Upper lobe of left lung (tissue), 6 donors: Measurements from ENCODE around the gene LPCAT1. TPM values are rescaled to one million over a fixed set of nuclear protein-coding genes. Genes with fewer than 3 reads are reported as not detected.
A peak's percentile ranks its signal among the peaks of the same experiment; 100 is the strongest.

Source experiments
- ATAC-seq, 2 donors: fragments of 200-7000 bp; cut with Tn5 transposase; one replicate each; pipeline ENCODE4 v1.9.1; 2022; ENCODE audit warnings: mild to moderate bottlenecking in 2 of 2, moderate library complexity in 2 of 2; ENCODE audit not compliant: low FRiP score in 2 of 2
- DNase-seq, 2 donors: peaks; one replicate each; pipeline ENCODE4 v3.0.0-alpha.2; 2019 to 2020
- H3K27ac ChIP-seq, 4 donors: fragments of 200-600 bp; sonication (generic); one replicate each; pipeline ENCODE4 v1.5.1; 2016 to 2019
- H3K27me3 ChIP-seq, 4 donors: fragments of 200-600 bp; sonication (generic); one replicate each; pipeline ENCODE4 v1.5.1; 2017 to 2019
- H3K36me3 ChIP-seq, 4 donors: fragments of 200-600 bp; sonication (generic); one replicate each; pipeline ENCODE4 v1.5.1; 2016 to 2019
- H3K4me1 ChIP-seq, 4 donors: fragments of 200-600 bp; sonication (generic); one replicate each; pipeline ENCODE4 v1.5.1; 2018 to 2019
- H3K4me3 ChIP-seq, 4 donors: fragments of 200-600 bp; sonication (generic); one replicate each; pipeline ENCODE4 v1.5.1; 2017 to 2019; ENCODE audit warnings: mild to moderate bottlenecking in 2 of 4, moderate library complexity in 1 of 4
- H3K9me3 ChIP-seq, 4 donors: fragments of 200-600 bp; sonication (generic); one replicate each; pipeline ENCODE4 v1.5.1; 2018 to 2019
- CTCF ChIP-seq, 6 experiments: fragments of 450-650 bp in 4 of 6; fragments of 200-600 bp in 2 of 6; sonication (generic) in 2 of 6; IDR thresholded peaks; one replicate each; pipeline ENCODE4 v1.5.1; 2016 to 2019; ENCODE audit warnings: antibody characterized with exemption in 6 of 6
- EP300 ChIP-seq, 4 donors: sonication (generic); formaldehyde crosslinking; IDR thresholded peaks; one replicate each; pipeline ENCODE4 v1.5.1; 2017; ENCODE audit warnings: antibody characterized with exemption in 4 of 4, control low read depth in 2 of 4
- POLR2A ChIP-seq, 4 donors: fragments of 450-650 bp; IDR thresholded peaks; one replicate each; pipeline ENCODE4 v1.5.1; 2016 to 2017; ENCODE audit warnings: antibody characterized with exemption in 4 of 4, mild to moderate bottlenecking in 2 of 4
- POLR2AphosphoS5 ChIP-seq, 2 donors: sonication (generic); formaldehyde crosslinking; IDR thresholded peaks; one replicate each; pipeline ENCODE4 v1.5.1; 2017; ENCODE audit warnings: antibody characterized with exemption in 2 of 2
- WGBS, 2 donors: methylation state at CpG; one replicate each; pipeline ENCODE4 v1.1.5; 2017 to 2018; 5-methylcytosine and 5-hydroxymethylcytosine counted together
- total RNA-seq, 6 donors: library from RNA; depleted of rRNA in 4 of 6; stranded (reverse); fragments of >200 nt in 4 of 6; gene quantifications; one replicate each; pipeline versions ENCODE4 v1.1.0 to v1.2.1, GENCODE V29; 2016 to 2021
- donor health status: DM: no; HTN: no; CAD: no; lungs with moderate emphysema.
- donor health status: DM: no; HTN: yes; CAD: no; lungs with severe emphysema.

Gene LPCAT1
- total RNA-seq, 6 donors from 2014 or later, result 403 to 922 (median 538) TPM

GRCh38 chr5:1442222-1443145 lies 81.3 kb downstream of the LPCAT1 start:
- Histone ChIP-seq H3K27me3 (peaks cover 1 to 44% (median 21%) of the 10 kb centered on the region in 4 donors), H3K4me3 (no peak overlapping the region)

GRCh38 chr5:1441166-1441865 lies 82.4 kb downstream of the LPCAT1 start:
- ATAC-seq (no peak), DNase-seq (peak in 1 of 2 donors; percentile 16)
- H3K36me3 ChIP-seq, result no peaks in the 10 kb centered on the region
- no peaks in the 10 kb centered on the region for H3K9me3 ChIP-seq
- peaks cover 1 to 40% (median 17%) of the 10 kb centered on the region in 4 donors for H3K27me3 ChIP-seq
- H3K4me3 ChIP-seq, result no peak overlapping the region
- H3K27ac ChIP-seq, result no peak overlapping the region
- 91% methylated on average over 16 to 24 of the region's 24 CpGs for WGBS, 2 donors
- TF ChIP-seq EP300 (IDR thresholded peaks at IDR 0.05) (no peak), POLR2AphosphoS5 (IDR thresholded peaks at IDR 0.05) (no peak), CTCF (IDR thresholded peaks at IDR 0.05) (no peak), POLR2A (IDR thresholded peaks at IDR 0.05) (no peak)
- H3K4me1 ChIP-seq, result peaks cover 14 to 22% (median 16%) of the 10 kb centered on the region in 4 donors

More at GRCh38 chr5:1442222-1443145, 81.3 kb downstream of the LPCAT1 start:
- ATAC-seq, result no peak
- Histone ChIP-seq H3K9me3 (no peaks in the 10 kb centered on the region), H3K36me3 (no peaks in the 10 kb centered on the region), H3K27ac (no peak overlapping the region), H3K4me1 (peaks cover 14 to 23% (median 16%) of the 10 kb centered on the region in 4 donors)
- DNase-seq, result peak in 1 of 2 donors; percentile 11
- WGBS, 2 donors, result 69 to 75% methylated on average over 13 to 35 of the region's 36 CpGs
- TF ChIP-seq POLR2A (IDR thresholded peaks at IDR 0.05) (no peak), EP300 (IDR thresholded peaks at IDR 0.05) (no peak), CTCF (IDR thresholded peaks at IDR 0.05) (no peak), POLR2AphosphoS5 (IDR thresholded peaks at IDR 0.05) (no peak)

GRCh38 chr5:1440098-1440493 lies 83.7 kb downstream of the LPCAT1 start:
- Histone ChIP-seq H3K36me3 (no peaks in the 10 kb centered on the region), H3K9me3 (no peaks in the 10 kb centered on the region), H3K4me1 (peaks cover 6 to 10% (median 9%) of the 10 kb centered on the region in 4 donors), H3K27ac (no peak overlapping the region), H3K27me3 (peaks cover 1 to 28% (median 10%) of the 10 kb centered on the region in 4 donors), H3K4me3 (no peak overlapping the region)
- no peak for ATAC-seq
- no peak for TF ChIP-seq CTCF (IDR thresholded peaks at IDR 0.05)
- no peak for TF ChIP-seq POLR2A (IDR thresholded peaks at IDR 0.05)
- no peak for TF ChIP-seq POLR2AphosphoS5 (IDR thresholded peaks at IDR 0.05)
- no peak for TF ChIP-seq EP300 (IDR thresholded peaks at IDR 0.05)
- WGBS, 2 donors, result 82 to 89% methylated on average over 3 of the region's 3 CpGs
- no peak for DNase-seq

- 84 to 87% methylated on average over 8 to 15 of the region's 15 CpGs for WGBS, 2 donors
- H3K4me1 ChIP-seq, result peaks cover under 1 to 4% (median 3%) of the 10 kb centered on the region in 4 donors
These were observed 84.2 kb downstream of the LPCAT1 start for GRCh38 chr5:1439388-1440097.

More at GRCh38 chr5:1439388-1440097, 84.2 kb downstream of the LPCAT1 start:
- H3K9me3 ChIP-seq, result no peaks in the 10 kb centered on the region
- no peak overlapping the region for H3K4me3 ChIP-seq
- H3K36me3 ChIP-seq, result no peaks in the 10 kb centered on the region
- ATAC-seq, result no peak
- no peak overlapping the region for H3K27ac ChIP-seq
- peaks cover 0 to 22% (median 7%) of the 10 kb centered on the region in 4 donors for H3K27me3 ChIP-seq
- peak in 1 of 2 donors; percentile 3 for DNase-seq
- TF ChIP-seq EP300 (IDR thresholded peaks at IDR 0.05), result no peak
- TF ChIP-seq POLR2AphosphoS5 (IDR thresholded peaks at IDR 0.05), result no peak
- no peak for TF ChIP-seq CTCF (IDR thresholded peaks at IDR 0.05)
- no peak for TF ChIP-seq POLR2A (IDR thresholded peaks at IDR 0.05)
